GM12873 (cell line): ENCODE measurements around the gene SPATA13.

Experiments used
- TF ChIP-seq, protein P1 (sequence below): IDR thresholded peaks from 2 replicates; pipeline ENCODE4 v1.5.1; 2012; ENCODE audit warnings: low read depth, mild to moderate bottlenecking, moderate library complexity, low read length, control low read depth; ENCODE audit not compliant: insufficient read depth; ENCODE audit errors: missing control alignments

The SPATA13 gene

DNA sequence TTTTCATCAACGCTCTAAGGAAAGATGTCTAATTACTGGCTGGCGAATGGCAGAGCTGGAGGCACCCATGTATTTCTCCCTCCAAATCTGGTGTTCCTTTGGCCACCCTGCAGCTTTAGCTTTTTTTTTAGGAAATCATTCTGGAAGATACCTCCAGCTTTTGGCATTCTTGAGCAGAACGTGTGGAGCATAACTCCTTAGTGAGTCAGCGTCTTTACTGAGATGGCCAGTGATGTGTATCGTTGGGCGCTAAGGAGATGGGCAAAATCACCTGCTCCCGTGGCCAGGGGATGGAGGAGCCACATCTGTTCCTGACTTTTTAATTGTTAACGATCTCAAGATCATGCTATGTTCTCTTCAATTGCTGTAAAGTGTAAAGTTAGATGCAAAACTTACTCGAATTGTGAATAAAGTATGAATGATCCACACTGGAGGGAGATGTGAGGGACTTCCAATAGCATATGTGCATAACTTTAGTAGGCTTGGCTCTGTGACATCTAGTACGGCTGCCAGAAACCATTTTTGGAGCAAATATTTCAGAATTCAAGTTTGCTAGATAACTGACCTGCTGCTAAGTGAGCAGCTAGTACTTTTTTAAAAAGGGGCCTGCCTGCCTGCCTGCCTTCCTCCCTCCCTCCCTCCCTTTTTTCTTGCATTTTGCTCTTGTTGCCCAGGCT is 124.5 kb downstream of the SPATA13 start:
- TF ChIP-seq, protein P1, sequence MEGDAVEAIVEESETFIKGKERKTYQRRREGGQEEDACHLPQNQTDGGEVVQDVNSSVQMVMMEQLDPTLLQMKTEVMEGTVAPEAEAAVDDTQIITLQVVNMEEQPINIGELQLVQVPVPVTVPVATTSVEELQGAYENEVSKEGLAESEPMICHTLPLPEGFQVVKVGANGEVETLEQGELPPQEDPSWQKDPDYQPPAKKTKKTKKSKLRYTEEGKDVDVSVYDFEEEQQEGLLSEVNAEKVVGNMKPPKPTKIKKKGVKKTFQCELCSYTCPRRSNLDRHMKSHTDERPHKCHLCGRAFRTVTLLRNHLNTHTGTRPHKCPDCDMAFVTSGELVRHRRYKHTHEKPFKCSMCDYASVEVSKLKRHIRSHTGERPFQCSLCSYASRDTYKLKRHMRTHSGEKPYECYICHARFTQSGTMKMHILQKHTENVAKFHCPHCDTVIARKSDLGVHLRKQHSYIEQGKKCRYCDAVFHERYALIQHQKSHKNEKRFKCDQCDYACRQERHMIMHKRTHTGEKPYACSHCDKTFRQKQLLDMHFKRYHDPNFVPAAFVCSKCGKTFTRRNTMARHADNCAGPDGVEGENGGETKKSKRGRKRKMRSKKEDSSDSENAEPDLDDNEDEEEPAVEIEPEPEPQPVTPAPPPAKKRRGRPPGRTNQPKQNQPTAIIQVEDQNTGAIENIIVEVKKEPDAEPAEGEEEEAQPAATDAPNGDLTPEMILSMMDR: no peak

DNA sequence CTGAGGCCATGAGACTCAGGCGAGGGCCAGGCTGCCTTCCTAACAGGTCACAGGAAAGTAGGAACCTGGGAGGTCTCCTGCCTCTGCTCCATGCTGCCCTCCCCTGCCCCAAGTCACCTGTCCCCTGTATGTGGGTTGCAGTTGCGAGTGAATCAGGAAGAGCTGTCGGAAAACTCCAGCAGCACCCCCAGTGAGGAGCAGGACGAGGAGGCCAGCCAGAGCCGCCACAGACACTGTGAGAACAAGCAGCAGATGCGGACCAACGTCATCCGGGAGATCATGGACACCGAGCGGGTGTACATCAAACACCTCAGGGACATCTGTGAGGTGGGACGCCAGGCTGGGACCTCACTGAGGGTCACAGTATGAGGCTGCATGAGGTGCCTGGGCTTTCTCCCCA is 126.1 kb downstream of the SPATA13 start:
- TF ChIP-seq, protein P1: no peak

DNA sequence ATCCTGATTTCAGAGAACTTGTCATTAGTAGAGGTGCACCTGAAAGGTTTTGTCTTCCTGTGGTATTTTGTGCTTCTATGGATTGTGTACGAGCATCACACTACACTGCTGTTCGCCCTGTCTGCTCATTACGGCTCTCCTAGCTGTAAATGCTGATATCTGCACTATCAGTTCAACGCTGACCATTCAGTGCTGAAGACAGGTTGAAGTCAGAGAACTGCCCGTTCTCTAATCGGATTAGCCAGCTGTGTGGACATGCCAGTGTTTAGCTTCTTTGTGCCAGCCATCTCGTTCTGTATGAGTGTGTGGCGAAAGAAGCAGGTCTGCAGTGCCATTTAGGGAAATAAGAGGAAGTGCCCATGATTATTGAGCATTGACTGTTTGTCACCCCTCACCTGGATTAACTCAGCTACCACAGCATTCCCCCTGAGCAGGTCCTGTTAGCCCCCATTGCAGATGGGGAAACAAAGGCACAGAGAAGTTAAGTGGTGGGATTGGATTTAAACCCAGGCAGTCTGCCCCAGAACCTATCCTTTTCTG is 127.3 kb downstream of the SPATA13 start:
- TF ChIP-seq, protein P1: no peak

DNA sequence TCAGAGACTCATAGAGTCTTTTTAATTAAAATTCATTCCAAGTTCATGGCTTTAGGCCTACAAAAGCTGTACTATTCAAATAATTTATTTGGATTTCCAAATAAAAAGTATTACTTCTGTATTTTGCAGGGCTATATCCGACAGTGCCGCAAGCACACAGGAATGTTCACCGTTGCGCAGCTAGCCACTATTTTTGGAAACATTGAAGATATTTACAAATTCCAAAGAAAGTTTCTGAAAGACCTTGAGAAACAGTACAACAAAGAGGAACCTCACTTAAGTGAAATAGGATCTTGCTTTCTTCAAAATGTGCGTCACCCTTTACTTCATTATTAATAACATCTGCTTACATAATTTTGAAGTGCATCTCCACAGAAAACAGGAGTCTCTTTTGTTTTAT is 128.3 kb downstream of the SPATA13 start:
- TF ChIP-seq, protein P1: no peak

DNA sequence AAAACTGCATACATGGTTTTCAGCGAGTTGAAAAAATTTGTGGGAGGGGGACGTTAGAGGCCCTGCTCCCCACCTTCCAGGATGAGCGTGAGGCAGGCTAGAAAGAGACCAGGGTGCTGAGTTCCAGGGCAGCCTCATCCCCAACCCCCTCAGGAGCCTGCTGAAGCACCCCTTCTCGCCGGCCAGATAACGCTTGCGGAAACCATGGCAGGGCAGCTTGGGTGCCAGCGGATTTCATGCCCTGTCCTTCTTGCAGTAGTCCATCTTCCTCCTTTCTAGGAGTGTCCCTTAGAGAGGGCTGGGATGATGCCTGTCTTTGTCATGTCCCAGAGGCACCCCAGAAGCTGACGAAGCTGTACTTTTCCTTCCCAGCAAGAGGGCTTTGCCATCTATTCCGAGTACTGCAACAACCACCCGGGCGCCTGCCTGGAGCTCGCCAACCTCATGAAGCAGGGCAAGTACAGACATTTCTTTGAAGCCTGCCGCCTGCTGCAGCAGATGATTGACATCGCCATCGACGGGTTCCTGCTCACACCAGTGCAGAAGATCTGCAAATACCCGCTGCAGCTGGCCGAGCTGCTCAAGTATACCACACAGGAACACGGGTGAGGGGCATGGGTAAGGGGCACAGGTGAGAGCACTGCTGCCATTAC is 129.9 kb downstream of the SPATA13 start:
- TF ChIP-seq, protein P1: no peak

DNA sequence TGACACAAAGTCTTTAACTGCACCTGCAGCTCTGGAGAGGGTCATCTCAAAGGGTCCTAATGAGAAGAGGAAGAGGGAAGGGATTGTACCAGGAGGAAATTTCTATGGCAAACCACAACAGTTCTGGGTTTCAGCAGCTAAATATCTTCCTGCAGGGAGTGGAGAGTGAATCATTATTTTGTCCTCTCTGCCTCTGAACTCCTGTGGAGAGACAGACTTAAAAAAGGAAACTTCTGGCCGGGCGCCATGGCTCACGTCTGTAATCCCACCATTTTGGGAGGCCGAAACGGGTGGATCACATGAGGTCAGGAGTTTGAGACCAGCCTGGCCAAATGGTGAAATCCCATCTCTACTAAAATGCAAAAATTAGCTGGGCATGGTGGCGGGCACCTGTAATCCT is 132.0 kb downstream of the SPATA13 start:
- TF ChIP-seq, protein P1: no peak

DNA sequence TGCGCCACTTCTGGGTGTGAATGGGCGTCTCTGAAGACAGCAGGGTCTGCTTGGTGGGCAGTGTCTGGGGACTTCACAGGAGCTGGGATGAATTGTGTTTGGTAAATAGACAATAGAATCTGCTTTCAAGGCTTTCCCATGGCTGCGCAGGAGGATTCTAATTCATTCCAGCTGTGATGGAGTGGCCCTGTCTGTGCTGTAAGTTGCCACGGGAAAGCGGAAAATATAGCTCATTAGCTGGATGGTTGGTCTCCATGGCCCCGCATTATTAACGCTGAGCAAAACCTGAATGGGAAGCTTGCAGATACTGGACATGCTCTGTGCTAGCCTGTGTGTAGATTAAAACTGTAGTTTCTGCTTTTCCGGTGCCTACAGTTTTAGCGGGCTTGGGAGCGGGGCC is 133.2 kb downstream of the SPATA13 start:
- TF ChIP-seq, protein P1: no peak
